HG02623 (cell line): ENCODE results near the gene DHRS4L2.
"Not testable (repeated sequence)": the region's sequence is repeated elsewhere in the genome, so short reads cannot be mapped to it uniquely, and the experiment has no call there.

Experiments used
- ATAC-seq: cut with Tn5 transposase; IDR thresholded peaks from one replicate; pipeline ENCODE4 v1.9.1; 2021; ENCODE audit warnings: moderate library complexity; ENCODE audit not compliant: unreplicated experiment

The DHRS4L2 gene

GRCh38 chr14:23970283-23970659, 18.5 kb upstream of the DHRS4L2 start:
- not testable (repeated sequence) for ATAC-seq

GRCh38 chr14:23973178-23973577, 15.6 kb upstream of the DHRS4L2 start:
- ATAC-seq, result not testable (repeated sequence)

GRCh38 chr14:23974041-23974440, 14.7 kb upstream of the DHRS4L2 start:
- not testable (repeated sequence) for ATAC-seq

- not testable (repeated sequence) for ATAC-seq
Observed at GRCh38 chr14:23977208-23977607, 11.5 kb upstream of the DHRS4L2 start.

- ATAC-seq, result not testable (repeated sequence)
Observed at GRCh38 chr14:23981951-23982813, 6.5 kb upstream of the DHRS4L2 start.

- no peak for ATAC-seq
Observed at GRCh38 chr14:23984891-23985602, 3.7 kb upstream of the DHRS4L2 start.

- ATAC-seq, result peak; percentile 17
Observed at GRCh38 chr14:23988223-23988606, 514 bp upstream of the DHRS4L2 start.

- ATAC-seq, result not testable (repeated sequence)
Observed at GRCh38 chr14:23989734-23990445, 1.2 kb downstream of the DHRS4L2 start.

GRCh38 chr14:23990961-23991360, 2.2 kb downstream of the DHRS4L2 start:
- not testable (repeated sequence) for ATAC-seq

GRCh38 chr14:23993042-23993441, 4.3 kb downstream of the DHRS4L2 start:
- ATAC-seq, result not testable (repeated sequence)

GRCh38 chr14:23996009-23996408, 7.3 kb downstream of the DHRS4L2 start:
- ATAC-seq, result not testable (repeated sequence)

GRCh38 chr14:23996825-23997224, 8.1 kb downstream of the DHRS4L2 start:
- ATAC-seq, result not testable (repeated sequence)

- not testable (repeated sequence) for ATAC-seq
Observed at GRCh38 chr14:23999640-24000039, 10.9 kb downstream of the DHRS4L2 start.

GRCh38 chr14:24001078-24001477, 12.3 kb downstream of the DHRS4L2 start:
- ATAC-seq, result not testable (repeated sequence)

- not testable (repeated sequence) for ATAC-seq
Observed at GRCh38 chr14:24001679-24002078, 12.9 kb downstream of the DHRS4L2 start.

GRCh38 chr14:24006471-24006816, 17.7 kb downstream of the DHRS4L2 start:
- ATAC-seq, result not testable (repeated sequence)

- peak; percentile 50 for ATAC-seq
Observed at GRCh38 chr14:24006817-24007652, 18.3 kb downstream of the DHRS4L2 start.

- no peak for ATAC-seq
Observed at GRCh38 chr14:24011051-24011450, 22.3 kb downstream of the DHRS4L2 start.

- not testable (repeated sequence) for ATAC-seq
Observed at GRCh38 chr14:24012726-24013273, 24.1 kb downstream of the DHRS4L2 start.
